Endometrium (tissue), 2 donors: ENCODE results near the gene DROSHA.
A peak's percentile ranks its signal among the peaks of the same experiment; 100 is the strongest.

Experiments
- FAIRE-seq: peaks from 2 replicates; lab custom pipeline; 2012; peaks lifted over from hg19 to GRCh38; lab: Jason Lieb, UNC
- donor health status: control.
- donor health status: control.

The DROSHA gene

DNA sequence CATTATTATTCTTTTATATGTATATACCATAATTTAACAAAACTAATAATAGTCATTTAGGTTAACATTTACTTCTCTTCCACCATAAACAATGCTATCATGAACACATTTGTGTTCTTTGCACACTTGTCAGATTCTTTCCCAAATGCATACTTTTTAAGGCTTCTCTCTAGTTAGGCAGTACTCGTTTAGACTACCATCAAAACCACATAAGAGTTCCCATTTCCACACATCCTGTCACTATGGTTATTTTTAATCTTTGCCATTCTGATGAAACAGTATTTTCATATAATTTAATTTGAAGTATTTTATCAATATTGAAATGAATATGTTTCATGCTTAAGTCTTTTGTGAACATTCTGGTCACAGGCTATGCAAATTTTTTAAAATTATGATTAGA lies 15.1 kb downstream of the DROSHA start:
- FAIRE-seq, result no peak

DNA sequence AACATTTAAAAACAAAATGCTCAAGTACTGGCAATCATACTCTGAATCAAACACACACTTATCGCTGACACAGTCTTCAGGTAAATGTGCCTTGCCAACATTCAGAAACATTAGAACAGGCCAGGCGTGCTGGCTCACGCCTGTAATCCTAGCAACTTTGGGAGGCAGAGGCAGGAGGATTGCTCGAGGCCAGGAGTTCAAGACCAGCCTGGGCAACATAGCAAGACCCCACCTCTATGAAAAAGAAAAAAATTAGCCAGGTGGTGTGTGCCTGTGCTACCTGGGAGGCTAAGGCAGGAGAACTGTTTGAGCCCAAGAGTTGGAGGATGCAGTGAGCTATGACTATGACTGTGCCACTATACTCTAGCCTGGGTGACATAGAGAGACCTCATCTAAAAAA lies 20.6 kb downstream of the DROSHA start:
- FAIRE-seq, result no peak

DNA sequence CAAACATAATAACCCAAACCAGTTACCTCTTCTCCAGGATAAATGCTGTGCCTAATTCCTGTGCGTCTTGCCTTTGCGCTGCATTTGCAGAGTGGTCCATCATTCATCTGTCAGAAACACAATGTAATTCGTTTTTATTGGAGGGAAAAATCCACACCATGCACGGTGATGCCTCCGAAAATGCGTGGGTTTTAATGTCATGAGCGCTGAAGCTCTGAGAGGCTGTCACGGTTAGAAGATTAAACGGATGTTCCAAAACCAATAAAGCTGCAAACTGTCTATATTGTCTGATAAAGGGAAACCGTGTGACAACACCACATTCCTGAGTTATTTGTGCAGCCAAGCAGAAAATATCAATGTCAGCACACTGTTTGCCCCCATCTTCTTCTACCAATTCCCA lies 27.4 kb downstream of the DROSHA start:
- FAIRE-seq, result no peak

DNA sequence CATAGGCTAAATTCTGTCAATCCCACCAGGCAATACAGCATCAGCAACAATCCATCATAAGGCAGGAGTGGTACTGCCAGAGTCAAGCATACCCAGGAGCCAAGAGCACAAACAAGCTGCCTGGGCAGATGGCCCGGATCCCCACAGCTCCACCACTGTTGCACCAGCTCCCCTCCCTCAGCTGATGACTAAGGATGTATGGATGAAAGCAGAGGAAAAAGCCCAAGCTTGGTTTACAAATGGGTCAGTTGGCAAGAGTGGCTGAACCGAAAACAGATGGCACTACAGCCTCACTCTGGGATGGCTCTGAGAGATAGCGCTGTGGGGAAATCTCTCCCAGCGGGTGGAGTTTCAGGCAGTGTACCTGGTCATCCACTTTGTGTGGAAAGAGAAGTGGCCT lies 29.4 kb downstream of the DROSHA start:
- FAIRE-seq, result no peak

DNA sequence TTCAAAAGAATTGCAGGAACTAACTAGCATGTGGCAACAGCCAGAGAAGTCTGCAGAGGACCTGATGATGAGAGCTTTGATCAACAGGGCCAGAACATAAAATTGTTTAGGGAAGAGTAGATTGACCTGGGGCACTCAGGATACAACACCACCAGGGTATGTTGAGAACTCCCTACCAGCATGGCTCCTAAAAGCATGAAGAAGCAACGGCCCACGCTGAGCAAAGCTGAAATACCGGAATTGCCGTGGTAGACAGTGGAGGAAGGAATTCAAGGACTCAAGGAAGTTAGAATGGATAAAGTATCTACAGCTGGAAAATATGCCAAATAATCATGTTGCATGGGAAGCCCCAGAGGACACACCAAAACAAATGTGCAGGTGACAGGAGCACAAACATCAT lies 31.6 kb downstream of the DROSHA start:
- no peak for FAIRE-seq

DNA sequence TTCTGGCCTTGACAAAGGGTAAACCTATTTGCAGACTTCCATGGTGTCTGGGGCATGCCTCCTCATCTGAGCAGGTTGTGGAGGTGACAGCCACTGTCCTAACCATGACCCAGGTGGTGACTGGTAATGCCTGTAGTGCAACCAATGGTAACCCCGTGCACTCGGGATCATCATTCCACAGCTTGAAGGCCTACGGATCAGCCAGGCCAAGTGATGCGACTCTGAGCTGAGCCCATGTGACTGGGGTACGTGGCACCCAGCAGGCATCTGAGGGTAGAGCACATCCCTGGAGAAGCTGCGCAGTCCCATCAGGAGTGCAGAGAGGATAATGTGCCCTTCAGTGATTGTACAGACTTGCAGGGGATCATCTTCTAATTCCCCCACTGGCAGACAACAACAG lies 35.0 kb downstream of the DROSHA start:
- FAIRE-seq, result no peak

DNA sequence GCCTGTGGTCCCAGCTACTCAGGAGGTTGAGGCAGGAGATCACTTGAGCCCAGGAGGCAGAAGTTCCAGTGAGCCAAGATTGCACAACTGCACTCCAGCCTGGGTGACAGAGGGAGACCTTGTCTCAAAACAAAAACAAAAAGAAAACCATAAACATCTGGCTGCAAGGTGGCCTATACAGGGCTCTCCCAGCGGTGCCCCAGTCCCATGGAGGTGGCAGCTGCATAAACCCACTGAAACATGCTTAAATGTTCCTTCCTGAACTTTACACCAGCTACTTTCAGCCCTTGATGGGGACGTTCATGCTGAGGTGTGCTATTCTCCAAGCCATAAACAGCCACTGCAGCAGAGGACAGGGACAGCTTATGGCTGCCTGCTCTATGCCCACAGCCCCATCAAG lies 35.6 kb downstream of the DROSHA start:
- FAIRE-seq, result no peak

DNA sequence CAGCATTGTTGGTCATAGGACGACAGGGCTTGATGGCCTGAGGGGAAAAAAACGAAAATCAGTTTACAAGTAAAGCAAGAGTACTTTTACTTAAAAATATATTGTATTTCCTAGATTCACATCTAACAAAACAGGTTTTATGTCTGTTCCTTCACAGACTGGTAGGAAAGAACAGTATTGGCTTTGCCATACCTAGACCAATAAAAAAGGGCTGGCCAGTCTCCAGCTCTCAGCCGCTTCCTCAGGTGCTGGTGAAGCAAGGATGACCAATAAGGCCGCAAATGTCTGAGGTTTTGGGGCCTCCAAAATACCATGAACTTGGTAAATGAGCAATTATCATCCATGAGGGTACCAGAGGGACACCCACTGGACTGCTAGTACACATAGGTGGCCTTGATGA lies 36.6 kb downstream of the DROSHA start:
- no peak for FAIRE-seq

DNA sequence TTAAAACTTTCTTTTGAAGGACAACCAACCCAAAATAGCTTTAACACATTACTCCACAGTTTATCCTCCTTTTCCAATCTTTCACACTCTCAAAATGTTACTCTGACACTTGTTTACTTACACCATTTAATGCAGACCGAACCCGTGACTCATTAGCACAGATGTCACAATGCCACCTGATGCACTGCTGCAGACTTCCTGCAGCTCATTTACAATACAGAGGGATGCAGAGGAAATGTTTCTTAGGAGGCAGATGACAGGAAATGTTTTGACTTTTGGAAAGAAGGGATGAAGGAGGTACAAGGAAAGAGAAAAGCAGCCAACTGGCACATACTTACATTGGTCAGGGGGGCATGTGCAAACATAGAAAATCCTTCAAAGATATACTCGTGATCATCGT lies 39.0 kb downstream of the DROSHA start:
- no peak for FAIRE-seq

DNA sequence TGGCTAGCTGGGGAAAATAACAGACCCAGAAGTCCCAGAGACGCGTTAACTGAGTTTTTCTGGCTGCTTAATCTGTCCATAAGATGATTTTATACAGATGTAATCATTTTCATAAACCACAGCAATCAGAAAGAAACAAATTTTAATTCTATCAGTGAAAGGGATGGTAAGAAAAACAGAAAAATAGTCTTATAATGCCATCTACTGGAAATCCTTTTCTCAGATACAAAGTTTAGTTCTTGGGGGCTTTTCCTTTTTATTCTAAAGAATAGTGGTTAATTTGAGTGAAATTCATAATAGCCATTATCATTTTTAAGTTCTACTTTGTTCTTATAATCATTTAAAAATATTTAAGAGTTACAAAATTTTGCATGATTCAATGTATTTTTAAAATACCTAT lies 44.4 kb downstream of the DROSHA start:
- peak; percentile 33 for FAIRE-seq

DNA sequence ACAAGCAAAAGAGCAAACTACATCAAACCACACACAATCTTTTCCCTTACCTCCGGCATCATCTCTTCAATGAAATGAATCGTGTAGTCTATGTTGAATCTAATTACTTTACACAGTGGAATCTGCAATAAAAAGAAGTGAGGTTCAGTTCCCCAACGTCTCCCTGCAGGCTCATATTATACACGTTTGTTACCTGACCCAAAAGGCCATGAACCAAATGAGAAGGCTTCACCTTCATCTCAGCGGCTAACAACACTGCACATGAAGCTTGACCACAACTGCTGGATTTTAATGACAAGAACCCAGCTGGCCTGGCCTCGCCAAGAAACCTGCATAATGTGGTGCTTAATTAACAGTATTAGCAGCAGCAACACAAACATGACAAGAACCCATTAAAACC lies 45.5 kb downstream of the DROSHA start:
- FAIRE-seq, result no peak

DNA sequence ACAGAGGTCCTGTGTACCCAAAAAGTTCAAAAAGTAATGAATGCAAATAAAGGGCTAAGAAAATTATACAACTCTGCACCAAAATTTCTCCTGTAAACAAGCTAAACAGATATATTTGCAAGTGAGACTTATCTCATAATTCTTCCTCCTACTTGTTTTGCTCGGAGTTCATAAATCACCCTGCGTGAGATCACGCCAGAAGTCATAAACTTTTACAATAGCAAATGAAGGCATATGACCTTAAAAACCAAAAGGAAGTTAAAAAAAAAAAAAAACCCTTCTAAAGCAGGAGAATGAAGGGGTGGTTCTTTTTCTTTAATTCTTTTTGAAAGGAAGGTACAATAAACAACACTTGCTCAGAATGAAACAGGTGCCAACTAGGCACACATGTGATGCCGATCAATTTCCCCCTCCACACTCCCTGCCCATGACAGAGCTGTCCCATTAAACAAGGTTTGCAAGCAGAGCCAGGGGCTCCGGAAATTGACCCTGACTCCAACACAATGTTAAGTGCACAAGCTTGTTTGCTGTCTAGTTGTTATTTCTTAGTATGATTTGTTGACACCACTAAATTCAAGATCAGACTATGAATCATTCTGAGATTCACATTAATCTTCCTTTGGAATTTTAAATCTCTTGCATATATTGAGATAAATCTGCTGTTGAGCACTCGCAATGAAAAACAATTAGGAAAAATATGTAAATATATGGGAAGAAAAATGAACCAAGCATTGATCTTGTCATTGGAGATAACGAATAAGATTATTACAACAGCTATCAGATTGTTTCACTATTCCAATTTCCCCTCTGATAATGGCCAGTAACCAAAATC lies 46.3 kb downstream of the DROSHA start:
- peak; percentile 48 for FAIRE-seq

DNA sequence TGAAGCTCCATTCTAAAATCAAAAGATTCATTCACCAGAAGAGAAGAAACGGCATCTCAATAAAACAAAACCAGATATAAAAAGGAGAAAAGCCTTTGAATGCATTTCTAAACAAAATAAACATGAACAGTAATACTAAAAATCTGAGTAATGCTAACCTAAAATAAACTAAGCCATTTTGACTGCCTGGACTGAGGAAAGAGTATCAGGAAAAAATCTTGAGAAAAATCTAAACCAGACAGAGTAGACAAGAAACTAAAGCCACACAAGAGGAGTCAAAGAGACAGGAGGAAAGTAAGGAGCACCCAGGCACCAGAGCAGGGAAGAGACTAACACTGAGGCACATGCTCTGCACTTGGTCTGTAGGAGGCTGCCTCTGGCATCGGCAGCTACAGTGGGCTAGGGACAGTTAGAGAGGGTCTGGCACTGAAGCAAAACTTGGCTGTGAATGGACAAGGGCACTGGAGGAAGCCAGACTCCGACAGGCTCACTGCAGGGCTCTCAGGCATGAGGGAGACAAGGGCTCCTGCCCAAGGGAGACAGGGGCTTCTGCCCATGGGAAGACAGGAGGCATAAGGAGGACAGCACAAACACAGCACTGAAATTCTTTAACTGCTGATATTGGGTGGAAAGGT lies 50.2 kb downstream of the DROSHA start:
- FAIRE-seq, result no peak

DNA sequence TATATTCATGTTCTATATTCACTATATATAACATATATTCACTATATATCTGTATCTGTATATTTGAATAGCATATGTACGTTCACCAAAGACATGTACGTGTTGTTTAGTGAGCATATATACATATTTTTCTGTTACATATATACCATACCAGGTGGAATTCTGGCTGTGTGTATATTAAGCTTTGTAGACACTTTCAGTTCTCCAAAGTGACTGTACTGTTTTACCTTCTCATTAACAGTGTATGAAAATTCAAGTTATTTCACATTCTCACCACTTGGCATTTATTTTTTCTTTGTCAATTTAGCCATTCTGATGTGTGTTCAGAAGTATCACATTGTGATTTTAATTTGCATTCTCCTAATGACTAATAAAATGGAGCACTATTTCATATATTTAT lies 52.2 kb downstream of the DROSHA start:
- FAIRE-seq, result no peak

DNA sequence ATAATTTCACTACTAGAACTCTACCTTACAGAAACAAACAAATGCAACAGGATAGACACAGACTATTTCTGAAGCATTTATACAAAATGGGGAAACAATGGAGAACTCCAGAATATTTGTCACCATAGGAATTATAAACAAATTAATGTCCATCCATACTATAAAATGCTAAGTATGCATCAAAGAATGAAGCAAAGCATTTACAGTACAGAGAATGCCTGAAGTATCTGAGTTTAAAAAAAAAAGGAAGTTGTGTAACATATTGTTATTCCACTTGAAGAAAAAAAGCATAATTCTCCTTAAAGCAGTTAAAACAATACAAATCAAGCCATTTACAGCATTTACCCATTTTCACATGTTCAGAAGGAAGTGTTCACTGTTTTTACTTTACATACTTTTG lies 53.0 kb downstream of the DROSHA start:
- FAIRE-seq, result no peak

DNA sequence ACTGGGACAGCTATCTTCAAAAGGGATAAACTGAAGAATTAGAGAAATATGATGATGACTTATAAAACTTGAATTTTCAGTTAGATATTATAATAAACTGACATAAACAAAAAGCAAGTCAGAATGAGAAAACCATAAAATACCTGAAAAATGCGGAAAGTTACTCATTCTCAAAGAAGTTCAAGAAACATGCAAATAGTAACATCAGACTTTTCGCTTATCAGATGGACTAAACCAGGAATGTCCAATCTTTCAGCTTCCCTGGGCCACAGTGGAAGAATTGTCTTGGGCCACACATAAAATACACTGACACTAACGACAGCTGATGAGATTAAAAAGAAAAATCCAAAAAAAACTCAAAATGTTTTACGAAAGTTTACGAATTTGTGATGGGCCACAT lies 53.9 kb downstream of the DROSHA start:
- no peak for FAIRE-seq

DNA sequence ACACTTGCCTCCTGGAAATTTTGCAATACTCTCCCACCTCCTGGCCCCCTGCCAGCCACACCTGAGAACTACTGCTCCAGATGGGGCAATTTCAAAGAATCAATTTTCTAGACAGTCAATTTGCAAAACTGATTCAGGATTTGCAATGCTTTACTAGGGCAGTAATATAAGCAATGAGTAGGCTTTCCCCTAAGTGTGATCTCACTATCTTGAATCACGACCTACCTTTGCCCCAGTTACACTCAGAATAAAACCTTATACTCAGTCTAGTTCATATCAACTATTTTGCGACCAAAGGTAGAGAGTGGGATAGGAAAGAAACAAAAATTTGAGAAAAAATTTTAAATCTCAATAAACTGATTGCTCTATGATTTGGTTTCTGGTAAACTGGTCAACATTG lies 54.4 kb downstream of the DROSHA start:
- no peak for FAIRE-seq

DNA sequence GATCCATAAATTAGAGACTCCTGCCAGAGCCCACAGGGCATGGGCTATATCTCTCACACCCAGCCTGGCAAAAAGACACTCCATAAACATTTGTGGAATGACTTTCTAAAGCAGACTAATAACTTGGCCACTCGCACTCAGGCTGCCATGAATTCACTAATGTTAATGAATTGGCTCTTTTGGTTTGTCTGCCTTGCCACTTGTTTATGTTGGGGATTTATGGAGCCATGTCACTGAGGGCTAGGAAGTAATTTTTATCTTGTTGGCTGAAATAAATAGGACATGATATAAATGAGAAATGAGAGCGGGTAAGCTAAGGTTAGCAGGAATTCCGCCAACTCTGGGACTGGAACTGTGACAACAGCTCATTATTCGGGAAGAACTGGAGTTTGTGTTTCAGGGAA lies 55.2 kb downstream of the DROSHA start:
- no peak for FAIRE-seq

DNA sequence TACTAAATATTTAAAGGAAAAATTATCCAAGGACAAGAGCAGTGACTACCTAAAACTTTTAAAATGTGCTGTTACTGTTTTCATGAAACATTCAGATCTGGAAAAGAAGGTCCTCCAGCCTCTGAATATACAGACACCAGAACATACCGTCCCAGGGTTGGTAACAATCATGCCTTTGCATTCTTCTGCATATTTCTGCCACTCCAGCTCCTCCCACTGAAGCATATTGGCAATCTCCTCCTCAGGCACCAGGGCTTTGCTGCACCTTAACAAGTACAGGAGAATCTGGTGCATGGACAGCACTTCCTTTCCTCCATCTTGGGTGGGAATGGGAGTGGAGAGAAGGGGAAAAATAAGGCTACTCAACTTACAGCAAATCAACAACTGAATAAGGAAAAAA lies 60.0 kb downstream of the DROSHA start:
- FAIRE-seq, result no peak

DNA sequence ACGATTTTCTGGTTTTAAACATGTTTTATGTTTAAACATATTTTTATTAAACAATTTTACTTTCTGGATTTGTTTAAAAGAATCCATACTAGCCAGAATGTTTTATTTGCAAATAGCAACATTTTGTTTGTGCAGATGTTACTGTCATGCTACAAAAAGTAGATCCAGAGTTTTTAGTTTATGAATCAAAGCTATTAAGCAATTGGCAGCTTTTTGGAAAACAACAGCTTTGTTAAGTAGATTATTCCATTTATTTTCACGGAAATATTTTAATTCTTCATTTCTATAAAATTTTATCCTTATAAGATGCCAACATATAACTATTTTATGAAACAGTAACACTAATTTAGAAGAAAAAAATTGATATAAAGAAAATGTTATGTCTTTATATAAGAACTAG lies 60.9 kb downstream of the DROSHA start:
- peak; percentile 98 for FAIRE-seq

DNA sequence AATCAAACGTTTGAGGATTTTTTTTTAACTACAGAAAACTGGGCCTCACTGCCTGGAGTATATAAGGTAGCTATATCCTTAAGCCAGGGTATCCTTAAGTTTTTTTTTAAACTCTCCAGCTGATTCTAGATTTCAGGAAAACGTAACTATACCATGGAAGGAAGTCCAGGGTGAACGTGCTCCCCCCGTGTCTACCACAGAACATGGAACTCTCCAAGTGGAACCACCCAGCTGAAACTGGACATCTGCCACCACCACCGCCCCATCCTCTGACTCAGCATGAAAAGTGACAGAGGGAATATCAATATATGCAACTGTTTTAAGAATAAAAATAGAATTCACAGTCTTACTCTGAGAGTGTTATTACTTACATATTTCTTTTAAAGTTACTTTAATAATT lies 61.3 kb downstream of the DROSHA start:
- FAIRE-seq, result no peak

DNA sequence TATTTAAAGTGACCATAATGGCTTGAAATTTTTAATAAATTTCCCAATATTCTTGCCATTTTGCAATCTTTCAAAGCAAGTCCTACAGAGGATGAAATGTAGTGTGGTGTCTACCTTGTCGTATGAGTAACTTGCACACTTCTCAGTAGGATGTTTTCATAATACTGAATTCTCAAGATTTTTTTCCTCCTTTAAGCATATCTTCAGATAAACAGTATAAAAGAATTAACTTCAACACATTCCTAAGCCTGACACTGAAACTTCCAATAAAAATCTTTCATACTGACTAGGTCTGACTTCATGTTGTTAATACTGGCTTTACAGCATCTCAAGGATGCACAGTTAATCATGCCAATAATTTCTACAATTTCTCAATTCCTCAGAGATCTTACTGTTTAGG lies 62.0 kb downstream of the DROSHA start:
- FAIRE-seq, result no peak

DNA sequence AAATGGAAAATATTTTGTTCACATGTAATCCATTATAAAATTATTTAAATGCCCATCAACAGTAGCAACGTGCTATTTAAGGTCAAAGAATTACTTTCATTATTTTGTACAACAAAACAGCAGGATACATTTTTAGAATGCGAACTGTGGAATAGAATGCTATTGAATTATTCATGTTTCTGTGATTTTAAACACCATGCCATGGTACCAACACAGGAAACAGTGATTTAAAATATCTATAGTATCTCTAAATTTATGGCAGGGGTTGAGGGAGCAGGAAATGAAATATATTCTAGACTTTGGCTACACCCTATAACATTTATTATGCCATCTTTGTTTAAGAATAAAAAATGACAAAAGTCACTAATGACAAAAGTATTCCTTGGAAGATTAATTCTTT lies 62.4 kb downstream of the DROSHA start:
- FAIRE-seq, result no peak

DNA sequence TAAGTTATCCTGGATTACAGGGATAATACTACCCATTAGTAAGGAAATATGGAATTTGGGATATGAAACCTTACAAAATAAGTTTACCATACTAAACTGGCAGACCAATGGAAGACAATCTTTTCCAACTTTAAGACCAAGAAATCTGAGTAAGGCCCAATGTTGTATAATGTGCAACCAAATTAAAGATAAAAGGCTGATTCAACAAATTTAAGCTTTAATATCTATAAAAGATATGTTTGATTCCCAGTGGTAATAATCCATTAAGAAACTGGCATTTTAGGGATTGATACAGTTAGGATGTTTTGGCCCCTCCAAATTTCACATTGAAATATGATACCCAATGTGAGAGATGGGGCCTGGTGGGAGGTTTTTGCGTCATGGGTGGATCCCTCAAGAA lies 66.6 kb downstream of the DROSHA start:
- FAIRE-seq, result no peak
